Sigmoid colon (tissue), 4 donors: ENCODE results near the gene ZBTB7C.

Source experiments
- EP300 ChIP-seq, 4 donors: sonication (generic); formaldehyde crosslinking; IDR thresholded peaks; one replicate each; pipeline ENCODE4 v1.6.1; 2017; ENCODE audit warnings: antibody characterized with exemption in 4 of 4
- POLR2A ChIP-seq, 2 donors: fragments of 450-650 bp; IDR thresholded peaks; one replicate each; pipeline ENCODE4 v1.6.1; 2016; ENCODE audit warnings: antibody characterized with exemption in 2 of 2, mild to moderate bottlenecking in 2 of 2, moderate library complexity in 2 of 2
- TF ChIP-seq, protein P1 (sequence below), 4 experiments: fragments of 450-650 bp in 3 of 4; fragments of 200-600 bp in 1 of 4; IDR thresholded peaks; one replicate each; pipeline ENCODE4 v1.5.1; 2016 to 2019; ENCODE audit warnings: antibody characterized with exemption in 4 of 4, mild to moderate bottlenecking in 3 of 4, moderate library complexity in 2 of 4

- TF ChIP-seq, protein P1, sequence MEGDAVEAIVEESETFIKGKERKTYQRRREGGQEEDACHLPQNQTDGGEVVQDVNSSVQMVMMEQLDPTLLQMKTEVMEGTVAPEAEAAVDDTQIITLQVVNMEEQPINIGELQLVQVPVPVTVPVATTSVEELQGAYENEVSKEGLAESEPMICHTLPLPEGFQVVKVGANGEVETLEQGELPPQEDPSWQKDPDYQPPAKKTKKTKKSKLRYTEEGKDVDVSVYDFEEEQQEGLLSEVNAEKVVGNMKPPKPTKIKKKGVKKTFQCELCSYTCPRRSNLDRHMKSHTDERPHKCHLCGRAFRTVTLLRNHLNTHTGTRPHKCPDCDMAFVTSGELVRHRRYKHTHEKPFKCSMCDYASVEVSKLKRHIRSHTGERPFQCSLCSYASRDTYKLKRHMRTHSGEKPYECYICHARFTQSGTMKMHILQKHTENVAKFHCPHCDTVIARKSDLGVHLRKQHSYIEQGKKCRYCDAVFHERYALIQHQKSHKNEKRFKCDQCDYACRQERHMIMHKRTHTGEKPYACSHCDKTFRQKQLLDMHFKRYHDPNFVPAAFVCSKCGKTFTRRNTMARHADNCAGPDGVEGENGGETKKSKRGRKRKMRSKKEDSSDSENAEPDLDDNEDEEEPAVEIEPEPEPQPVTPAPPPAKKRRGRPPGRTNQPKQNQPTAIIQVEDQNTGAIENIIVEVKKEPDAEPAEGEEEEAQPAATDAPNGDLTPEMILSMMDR (IDR thresholded peaks at IDR 0.05): no peak
- TF ChIP-seq POLR2A (IDR thresholded peaks at IDR 0.05) (no peak), EP300 (IDR thresholded peaks at IDR 0.05) (no peak)
Measured at GRCh38 chr18:48219810-48220499, 189.2 kb downstream of the ZBTB7C start.
